Naive B cell (primary cell): Measurements from ENCODE around the gene CRMP1. TPM values are rescaled to one million over a fixed set of nuclear protein-coding genes. Genes with fewer than 3 reads are reported as not detected.

Experiments
- polyA plus RNA-seq, 6 donors: library from polyadenylated mRNA; unstranded; fragments of 300-500 nt; fragmentation: Illumina TruSeq; gene quantifications; one replicate each; pipeline ENCODE4 v1.2.3, GENCODE V29; 2021; ENCODE audit warnings: low read depth in 6 of 6

The CRMP1 gene
- polyA plus RNA-seq, 6 donors from 2014 or later, result 0.49 to 3.5 (median 1.3) TPM; not detected in 1

Other genes starting within 250 kb of the CRMP1 start
- under 1 TPM in 4 of 6 donors, not detected in 2; 0.05 to 0.29 (median 0.13) TPM for gene EVC2, start 184.5 kb downstream of the CRMP1 start, polyA plus RNA-seq
- gene EVC, start 181.9 kb downstream of the CRMP1 start, polyA plus RNA-seq, result not detected
- not detected for gene C4orf50, start 125.3 kb upstream of the CRMP1 start, polyA plus RNA-seq